Measurements from ENCODE around the gene NTMT2.

NTMT2 gene

GRCh38 chr1:170210142-170210541 is 64.4 kb downstream of the NTMT2 start:
- DNase-seq (ENCODE audit: low read depth), result no peak

DNA sequence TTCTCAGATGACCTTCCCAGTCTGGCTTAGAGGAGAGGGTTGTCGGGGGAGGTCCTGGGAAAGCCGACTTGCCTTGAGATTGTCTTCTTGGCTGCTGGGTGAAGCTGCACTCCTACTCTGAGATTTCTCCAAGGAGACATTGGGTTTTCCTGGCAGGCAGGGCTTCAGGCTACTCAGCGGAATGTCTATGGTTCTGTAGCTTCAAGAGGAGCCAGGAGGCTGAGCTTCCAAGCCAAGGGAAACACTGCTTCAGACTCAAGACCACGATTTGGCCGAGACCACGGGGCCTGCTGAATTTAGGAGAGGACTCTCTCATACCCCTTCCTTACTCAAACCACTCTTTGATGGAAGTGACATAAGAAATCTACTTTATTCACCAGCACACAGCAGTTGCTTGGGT is 67.8 kb downstream of the NTMT2 start:
- DNase-seq (ENCODE audit: low read depth), result no peak

- DNase-seq (ENCODE audit: low read depth), result no peak
Measured at GRCh38 chr1:170214117-170215032, 68.6 kb downstream of the NTMT2 start.

DNA sequence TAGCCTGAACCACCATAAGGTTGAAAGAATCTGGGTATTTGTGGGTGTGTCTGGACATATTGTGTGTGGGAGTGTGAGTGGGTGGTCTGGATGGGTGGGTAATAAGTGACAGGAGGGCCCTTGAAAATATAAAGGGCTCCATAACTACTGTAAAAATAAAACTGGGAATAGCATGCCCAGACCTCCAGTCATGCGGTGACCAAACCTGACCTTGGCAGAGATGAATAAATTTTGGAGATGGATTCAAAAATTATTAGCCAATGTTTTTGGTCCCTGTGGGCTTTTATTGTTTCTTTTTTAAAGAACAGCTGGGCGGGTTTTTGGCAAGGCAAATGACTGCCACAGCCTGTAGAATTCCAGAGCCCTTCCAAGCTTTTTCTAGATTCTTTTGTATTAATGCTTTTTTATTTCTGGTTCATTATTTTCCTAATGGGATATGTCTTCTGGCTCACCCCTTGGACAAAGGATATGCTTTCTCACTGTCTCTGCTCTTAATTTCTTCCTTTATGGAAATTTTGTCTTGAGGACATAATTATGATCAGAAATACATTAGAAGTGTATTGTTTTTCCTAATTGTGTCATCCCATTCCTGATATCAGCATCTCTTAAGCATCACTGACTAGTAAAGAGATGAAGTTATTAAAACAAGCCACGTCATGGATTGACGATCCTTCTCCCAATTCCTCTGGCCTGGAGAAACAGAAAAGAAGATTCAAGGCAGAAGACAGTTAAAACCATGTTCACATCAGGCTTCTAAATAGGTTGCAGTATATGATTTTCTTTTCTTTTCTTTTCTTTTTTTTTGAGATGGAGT is 69.5 kb downstream of the NTMT2 start:
- no peak for DNase-seq (ENCODE audit: low read depth)

GRCh38 chr1:170217517-170218256 is 71.9 kb downstream of the NTMT2 start:
- no peak for DNase-seq (ENCODE audit: low read depth)

GRCh38 chr1:170218257-170218650 is 72.5 kb downstream of the NTMT2 start:
- DNase-seq (ENCODE audit: low read depth), result no peak
